GM10266 (cell line): Measurements from ENCODE around the gene IL12RB2.

ENCODE experiments used
- DNase-seq: peaks from one replicate; pipeline ENCODE4 v3.0.0; 2012; ENCODE audit errors: extremely low spot score
- TF ChIP-seq, protein P1 (sequence below): IDR thresholded peaks from 2 replicates; pipeline ENCODE4 v1.5.1; 2012; ENCODE audit warnings: mild to moderate bottlenecking, low read depth; ENCODE audit not compliant: control insufficient read depth, insufficient read depth; ENCODE audit errors: missing control alignments

The IL12RB2 gene

DNA sequence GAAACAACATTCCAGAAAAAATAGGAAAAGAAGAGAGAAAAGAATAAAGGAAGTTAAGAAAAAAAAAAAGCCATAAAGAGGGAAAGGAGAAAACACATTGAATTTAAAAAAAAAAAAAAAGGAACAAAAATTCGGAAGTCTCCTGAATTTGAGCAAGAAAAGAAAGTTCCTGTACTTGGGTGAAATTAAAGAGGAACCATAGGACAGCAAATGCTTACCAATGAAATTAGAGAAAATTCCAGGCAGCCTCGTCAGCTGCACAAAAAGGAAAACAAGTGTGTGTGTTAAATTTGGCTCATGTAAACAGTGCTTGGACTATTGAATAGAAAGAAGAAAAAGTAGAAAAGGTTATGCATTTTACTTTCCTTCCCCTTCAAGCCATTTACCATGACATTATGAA is 4.9 kb downstream of the IL12RB2 start:
- DNase-seq = no peak
- TF ChIP-seq, protein P1, sequence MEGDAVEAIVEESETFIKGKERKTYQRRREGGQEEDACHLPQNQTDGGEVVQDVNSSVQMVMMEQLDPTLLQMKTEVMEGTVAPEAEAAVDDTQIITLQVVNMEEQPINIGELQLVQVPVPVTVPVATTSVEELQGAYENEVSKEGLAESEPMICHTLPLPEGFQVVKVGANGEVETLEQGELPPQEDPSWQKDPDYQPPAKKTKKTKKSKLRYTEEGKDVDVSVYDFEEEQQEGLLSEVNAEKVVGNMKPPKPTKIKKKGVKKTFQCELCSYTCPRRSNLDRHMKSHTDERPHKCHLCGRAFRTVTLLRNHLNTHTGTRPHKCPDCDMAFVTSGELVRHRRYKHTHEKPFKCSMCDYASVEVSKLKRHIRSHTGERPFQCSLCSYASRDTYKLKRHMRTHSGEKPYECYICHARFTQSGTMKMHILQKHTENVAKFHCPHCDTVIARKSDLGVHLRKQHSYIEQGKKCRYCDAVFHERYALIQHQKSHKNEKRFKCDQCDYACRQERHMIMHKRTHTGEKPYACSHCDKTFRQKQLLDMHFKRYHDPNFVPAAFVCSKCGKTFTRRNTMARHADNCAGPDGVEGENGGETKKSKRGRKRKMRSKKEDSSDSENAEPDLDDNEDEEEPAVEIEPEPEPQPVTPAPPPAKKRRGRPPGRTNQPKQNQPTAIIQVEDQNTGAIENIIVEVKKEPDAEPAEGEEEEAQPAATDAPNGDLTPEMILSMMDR = no peak

DNA sequence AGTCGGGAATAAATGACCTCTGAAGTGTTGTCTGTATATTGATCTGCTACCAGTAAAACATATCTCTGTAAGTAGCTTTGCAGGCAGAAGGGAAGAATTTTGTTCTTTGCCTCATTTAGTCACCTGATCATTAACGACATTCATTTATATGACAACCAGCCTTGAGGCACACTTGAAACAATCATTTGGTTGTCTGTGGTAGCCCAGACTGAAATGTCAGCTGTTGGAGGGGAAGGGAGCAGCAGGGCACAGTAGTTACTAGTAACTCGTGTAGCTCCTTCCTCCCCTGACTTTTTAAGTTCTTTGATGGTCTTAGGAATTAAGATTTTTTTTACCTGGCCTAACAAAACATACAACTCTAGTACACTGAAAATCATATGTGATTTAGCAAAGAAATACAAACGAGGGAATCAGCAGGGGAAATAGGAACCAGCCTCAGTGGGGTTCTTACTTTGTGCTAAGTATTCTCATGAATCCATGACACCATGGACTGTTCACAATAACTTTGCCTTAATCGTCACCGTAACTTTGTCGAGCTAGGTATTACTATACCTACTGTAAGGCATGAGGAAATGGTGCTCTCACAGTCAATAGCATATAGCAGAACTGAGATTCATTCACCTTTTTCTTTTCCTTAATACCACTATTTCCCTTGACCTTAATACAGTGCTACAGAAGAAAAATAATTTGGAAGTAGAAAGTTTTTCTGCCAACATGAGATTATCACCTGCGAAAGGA is 6.4 kb downstream of the IL12RB2 start:
- TF ChIP-seq, protein P1 = no peak
- DNase-seq = no peak

DNA sequence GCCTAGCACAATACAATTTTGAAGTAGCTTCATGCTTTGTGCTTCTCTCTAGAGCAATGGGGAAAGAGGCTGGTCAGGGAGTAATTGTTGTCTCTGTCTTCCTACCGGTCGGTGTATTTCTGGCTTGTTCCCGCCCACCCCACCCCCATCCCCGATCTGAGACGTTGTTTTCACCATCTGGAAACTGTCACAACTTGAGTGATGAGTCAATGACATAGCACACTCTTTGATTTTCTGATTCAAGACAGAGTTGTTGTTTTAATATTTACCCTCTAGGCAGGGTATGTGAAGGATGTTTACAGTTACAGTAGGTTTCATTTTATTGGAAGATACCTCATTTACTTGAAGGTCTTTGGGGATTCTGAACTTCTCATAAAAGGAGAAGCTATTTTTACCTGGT is 7.0 kb downstream of the IL12RB2 start:
- TF ChIP-seq, protein P1 = no peak
- peak; percentile 45 for DNase-seq

DNA sequence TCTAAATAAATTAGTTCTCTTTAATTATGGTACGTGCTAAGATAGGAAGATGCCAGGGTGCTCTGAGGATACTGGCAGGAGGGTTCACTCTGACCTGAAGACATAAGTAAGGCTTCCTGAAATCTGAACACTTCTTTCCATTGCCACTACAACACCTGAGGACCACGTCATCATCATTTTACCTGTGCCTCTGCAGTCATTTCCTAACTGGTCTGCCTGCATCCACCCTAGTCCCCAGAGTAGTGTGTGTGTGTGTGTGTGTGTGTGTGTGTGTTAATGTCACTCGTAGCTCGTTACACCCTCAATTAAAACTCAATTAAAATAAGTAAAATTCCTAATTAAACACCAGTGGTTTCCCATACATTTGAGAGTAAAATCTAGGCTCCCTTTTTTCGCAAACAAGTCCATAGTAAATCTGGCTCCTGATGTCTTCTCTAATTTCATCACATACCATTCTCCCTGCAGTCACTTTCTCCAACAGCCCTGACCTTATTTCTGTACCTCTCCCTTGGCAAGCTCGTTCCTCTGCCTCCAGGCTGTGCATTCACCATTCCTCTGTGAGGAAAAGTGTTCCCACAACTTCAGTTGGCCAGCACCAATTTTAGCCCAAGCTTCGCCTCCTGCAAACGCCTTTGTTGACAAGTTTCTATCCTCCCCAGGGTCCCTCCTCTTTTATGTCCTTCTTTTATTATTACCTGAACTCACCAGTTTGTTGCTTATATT is 8.7 kb downstream of the IL12RB2 start:
- TF ChIP-seq, protein P1 = no peak

DNA sequence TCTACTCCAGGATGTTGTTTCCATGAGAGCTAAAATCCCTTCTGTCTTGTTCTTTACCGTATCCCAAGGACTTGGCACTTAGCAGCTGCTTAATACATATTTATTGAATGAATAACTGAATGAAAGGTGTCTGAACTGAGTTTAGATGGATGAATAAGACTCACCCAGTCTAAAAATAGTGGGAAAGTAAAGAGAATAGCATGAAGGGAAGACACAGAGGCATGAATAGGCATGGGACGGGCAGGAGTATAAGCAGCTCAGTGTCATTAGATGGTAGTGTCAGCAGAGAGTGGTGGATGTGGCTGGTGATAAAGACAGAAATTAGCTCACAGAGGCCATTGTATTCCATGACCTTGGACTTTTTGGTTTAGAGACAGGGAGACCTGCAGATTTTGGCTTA is 9.2 kb downstream of the IL12RB2 start:
- DNase-seq = no peak

More for the DNA sequence above, 8.7 kb downstream of the IL12RB2 start:
- DNase-seq = no peak

DNA sequence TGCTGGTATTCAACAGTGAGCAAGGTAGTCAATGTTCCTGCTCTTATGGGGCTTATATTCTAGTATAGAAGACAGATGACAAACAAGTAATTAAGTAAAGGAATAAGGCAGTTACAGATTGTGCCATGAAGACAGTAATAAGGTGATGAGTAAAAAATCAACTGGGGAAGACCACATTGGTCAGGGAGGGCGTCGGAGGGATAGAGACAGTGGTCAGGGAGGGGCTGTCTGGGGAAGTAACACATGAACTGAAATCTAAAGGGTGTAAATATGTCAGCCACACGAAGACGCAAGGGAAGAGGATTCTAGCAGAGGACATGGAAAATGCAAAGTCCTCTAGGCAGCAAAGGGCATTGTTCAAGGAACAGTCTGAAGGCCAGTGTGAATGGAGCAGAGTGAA is 10.1 kb downstream of the IL12RB2 start:
- TF ChIP-seq, protein P1 = no peak
- no peak for DNase-seq

More for the DNA sequence above, 9.2 kb downstream of the IL12RB2 start:
- TF ChIP-seq, protein P1 = no peak

DNA sequence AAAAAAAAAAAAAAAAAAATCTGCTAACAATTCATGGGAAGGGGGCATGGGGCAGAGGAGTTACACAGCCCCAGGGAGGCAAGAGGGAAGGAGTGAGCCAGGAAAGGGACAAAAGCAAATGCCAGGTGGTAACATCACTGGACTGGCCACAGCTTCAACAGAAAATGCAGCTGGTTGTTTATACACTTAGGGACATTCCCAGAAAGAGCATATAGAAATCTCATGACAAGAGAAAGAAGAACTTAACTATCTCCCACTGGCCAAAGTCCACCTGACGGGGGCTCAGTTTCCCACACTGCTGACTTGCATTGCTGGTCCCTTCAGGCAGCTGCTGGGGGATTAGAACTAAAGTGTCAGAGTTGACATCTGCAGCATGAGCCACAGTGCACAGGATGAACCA is 14.8 kb downstream of the IL12RB2 start:
- no peak for DNase-seq
- TF ChIP-seq, protein P1 = no peak
